NB4 (cell line): ENCODE measurements around the gene CFAP299.

ENCODE experiments used
- CTCF ChIP-seq: IDR thresholded peaks from one replicate; pipeline ENCODE4 v1.5.1; 2012; ENCODE audit warnings: low read depth, low read length
- POLR2A ChIP-seq: IDR thresholded peaks from 2 replicates; pipeline ENCODE4 v1.6.1; 2011; ENCODE audit warnings: mild to moderate bottlenecking; ENCODE audit not compliant: insufficient read length; ENCODE audit errors: extremely low read depth

GRCh38 chr4:80831383-80832361 lies 496.1 kb downstream of the CFAP299 start:
- TF ChIP-seq POLR2A (no peak), CTCF (no peak)
